Measurements from ENCODE around the gene PPP1CB.
"Not testable (repeated sequence)": the region's sequence is repeated elsewhere in the genome, so short reads cannot be mapped to it uniquely, and the experiment has no call there.

PPP1CB gene

GRCh38 chr2:28730641-28731146 is 20.9 kb upstream of the PPP1CB start:
- Histone ChIP-seq H3K27me3 (ENCODE audit: insufficient read depth, low read depth, severe bottlenecking) (no peaks in the 10 kb centered on the region), H3K36me3 (no peaks in the 10 kb centered on the region), H3K4me3 (ENCODE audit: low read depth, low read length) (no peak overlapping the region), H3K9me3 (ENCODE audit: severe bottlenecking) (no peaks in the 10 kb centered on the region), H3K27ac (no peak overlapping the region)
- TF ChIP-seq, protein P1, sequence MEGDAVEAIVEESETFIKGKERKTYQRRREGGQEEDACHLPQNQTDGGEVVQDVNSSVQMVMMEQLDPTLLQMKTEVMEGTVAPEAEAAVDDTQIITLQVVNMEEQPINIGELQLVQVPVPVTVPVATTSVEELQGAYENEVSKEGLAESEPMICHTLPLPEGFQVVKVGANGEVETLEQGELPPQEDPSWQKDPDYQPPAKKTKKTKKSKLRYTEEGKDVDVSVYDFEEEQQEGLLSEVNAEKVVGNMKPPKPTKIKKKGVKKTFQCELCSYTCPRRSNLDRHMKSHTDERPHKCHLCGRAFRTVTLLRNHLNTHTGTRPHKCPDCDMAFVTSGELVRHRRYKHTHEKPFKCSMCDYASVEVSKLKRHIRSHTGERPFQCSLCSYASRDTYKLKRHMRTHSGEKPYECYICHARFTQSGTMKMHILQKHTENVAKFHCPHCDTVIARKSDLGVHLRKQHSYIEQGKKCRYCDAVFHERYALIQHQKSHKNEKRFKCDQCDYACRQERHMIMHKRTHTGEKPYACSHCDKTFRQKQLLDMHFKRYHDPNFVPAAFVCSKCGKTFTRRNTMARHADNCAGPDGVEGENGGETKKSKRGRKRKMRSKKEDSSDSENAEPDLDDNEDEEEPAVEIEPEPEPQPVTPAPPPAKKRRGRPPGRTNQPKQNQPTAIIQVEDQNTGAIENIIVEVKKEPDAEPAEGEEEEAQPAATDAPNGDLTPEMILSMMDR (IDR thresholded peaks at IDR 0.05; ENCODE audit: low read depth, low read length) = no peak
- no peak for DNase-seq

DNA sequence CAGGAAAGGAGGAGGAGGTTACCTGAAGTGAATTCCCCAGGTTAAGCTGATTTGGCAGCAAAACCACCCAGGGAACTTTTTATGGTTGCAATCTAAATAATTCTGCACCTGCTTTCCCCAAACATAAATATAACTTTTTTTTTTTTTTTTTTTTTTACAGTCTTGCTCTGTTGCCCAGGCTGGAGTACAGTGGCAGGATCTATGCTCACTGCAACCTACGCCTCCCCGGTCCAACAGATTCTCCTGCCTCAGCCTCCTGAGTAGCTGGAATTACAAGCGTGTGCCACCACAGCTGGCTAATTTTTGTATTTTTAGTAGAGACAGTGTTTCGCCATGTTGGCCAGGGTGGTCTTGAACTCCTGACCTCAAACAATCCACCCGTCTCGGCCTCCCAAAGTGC is 16.1 kb upstream of the PPP1CB start:
- DNase-seq = no peak
- no peaks in the 10 kb centered on the region for H3K36me3 ChIP-seq
- H3K4me3 ChIP-seq (ENCODE audit: low read depth, low read length) = no peak overlapping the region
- H3K9me3 ChIP-seq (ENCODE audit: severe bottlenecking) = peaks cover 5% of the 10 kb centered on the region
- no peaks in the 10 kb centered on the region for H3K27me3 ChIP-seq (ENCODE audit: insufficient read depth, low read depth, severe bottlenecking)
- TF ChIP-seq, protein P1 (IDR thresholded peaks at IDR 0.05; ENCODE audit: low read depth, low read length) = no peak
- H3K27ac ChIP-seq = no peak overlapping the region

DNA sequence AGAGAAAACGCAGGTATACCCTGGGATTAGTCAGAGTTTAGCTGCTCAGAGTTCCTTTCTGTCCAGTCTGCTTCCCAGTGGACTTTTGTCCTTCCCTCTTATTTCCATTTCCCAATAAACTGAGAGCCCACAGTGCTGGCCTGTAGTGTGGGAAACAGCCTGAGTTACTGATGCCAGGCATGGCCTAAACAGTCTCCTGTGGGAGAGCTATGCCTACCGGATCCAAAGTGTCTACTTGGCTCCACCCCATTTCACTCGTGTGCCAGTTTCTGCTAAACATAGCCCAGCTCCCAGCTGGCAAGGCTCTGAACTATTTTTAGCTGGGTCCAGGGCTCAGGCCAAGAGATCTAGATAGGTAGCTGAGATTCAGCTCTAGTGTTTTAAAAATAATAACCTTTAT is 15.6 kb upstream of the PPP1CB start:
- TF ChIP-seq, protein P1 (IDR thresholded peaks at IDR 0.05; ENCODE audit: low read depth, low read length) = no peak
- Histone ChIP-seq H3K4me3 (ENCODE audit: low read depth, low read length) (no peak overlapping the region), H3K36me3 (no peaks in the 10 kb centered on the region), H3K9me3 (ENCODE audit: severe bottlenecking) (peaks cover 5% of the 10 kb centered on the region), H3K27me3 (ENCODE audit: insufficient read depth, low read depth, severe bottlenecking) (no peaks in the 10 kb centered on the region), H3K27ac (no peak overlapping the region)
- DNase-seq = no peak

GRCh38 chr2:28737655-28738054 is 14.0 kb upstream of the PPP1CB start:
- TF ChIP-seq, protein P1 (IDR thresholded peaks at IDR 0.05; ENCODE audit: low read depth, low read length) = no peak
- Histone ChIP-seq H3K27ac (no peak overlapping the region), H3K4me3 (ENCODE audit: low read depth, low read length) (no peak overlapping the region), H3K27me3 (ENCODE audit: insufficient read depth, low read depth, severe bottlenecking) (no peaks in the 10 kb centered on the region), H3K9me3 (ENCODE audit: severe bottlenecking) (peaks cover 5% of the 10 kb centered on the region), H3K36me3 (no peaks in the 10 kb centered on the region)
- DNase-seq = no peak

DNA sequence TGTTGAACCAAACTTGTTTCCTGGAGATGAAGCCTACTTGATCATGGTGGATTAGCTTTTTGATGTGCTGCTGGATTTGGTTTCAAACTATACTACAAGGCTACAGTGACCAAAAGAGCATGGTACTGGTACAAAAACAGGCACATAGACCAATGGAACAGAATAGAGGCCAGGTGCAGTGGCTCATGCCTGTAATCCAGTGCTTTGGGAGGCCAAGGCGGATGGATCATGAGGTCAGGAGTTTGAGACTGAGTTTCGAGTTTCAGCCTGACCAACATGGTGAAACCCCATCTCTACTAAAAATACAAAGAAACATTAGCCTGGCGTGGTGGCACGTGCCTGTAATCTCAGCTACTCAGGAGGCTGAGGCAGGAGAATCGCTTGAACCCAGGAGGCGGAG is 9.0 kb upstream of the PPP1CB start:
- not testable (repeated sequence) for H3K27ac ChIP-seq; DNase-seq; H3K36me3 ChIP-seq; H3K27me3 ChIP-seq (ENCODE audit: insufficient read depth, low read depth, severe bottlenecking); H3K9me3 ChIP-seq (ENCODE audit: severe bottlenecking); H3K4me3 ChIP-seq (ENCODE audit: low read depth, low read length)

GRCh38 chr2:28745225-28745624 is 6.4 kb upstream of the PPP1CB start:
- H3K27me3 ChIP-seq (ENCODE audit: insufficient read depth, low read depth, severe bottlenecking) = no peaks in the 10 kb centered on the region
- H3K9me3 ChIP-seq (ENCODE audit: severe bottlenecking) = no peaks in the 10 kb centered on the region
- no peak overlapping the region for H3K27ac ChIP-seq
- DNase-seq = no peak
- H3K36me3 ChIP-seq = no peaks in the 10 kb centered on the region
- no peak overlapping the region for H3K4me3 ChIP-seq (ENCODE audit: low read depth, low read length)
- TF ChIP-seq, protein P1 (IDR thresholded peaks at IDR 0.05; ENCODE audit: low read depth, low read length) = no peak

All from WERI-Rb-1 (cell line).